ENCODE data around the gene MIOS. TPM values are rescaled to one million over a fixed set of nuclear protein-coding genes. Genes with fewer than 3 reads are reported as not detected.

The MIOS gene
- total and polyA plus RNA-seq, 4 donors, result 7.4 to 35.6 (median 12.2) TPM

- no peaks in the 10 kb centered on the region for H3K27me3 ChIP-seq (ENCODE audit: control insufficient read depth in 4 of 4, insufficient read depth in 4 of 4, low read length in 3 of 4)
- H3K4me1 ChIP-seq (ENCODE audit: control insufficient read depth in 4 of 4, insufficient read depth in 4 of 4, low read length in 3 of 4), result no peaks in the 10 kb centered on the region
- 95% methylated on average over 1 of the region's 1 CpG for WGBS
- H3K27ac ChIP-seq (ENCODE audit: low read depth in 1 of 2, low read length in 2 of 2), result no peak overlapping the region
- no peak overlapping the region for H3K9ac ChIP-seq (ENCODE audit: low read depth in 1 of 2, low read length in 2 of 2)
- H3K9me3 ChIP-seq (ENCODE audit: control insufficient read depth in 4 of 4, low read length in 3 of 4), result no peaks in the 10 kb centered on the region
- TF ChIP-seq, protein P1, sequence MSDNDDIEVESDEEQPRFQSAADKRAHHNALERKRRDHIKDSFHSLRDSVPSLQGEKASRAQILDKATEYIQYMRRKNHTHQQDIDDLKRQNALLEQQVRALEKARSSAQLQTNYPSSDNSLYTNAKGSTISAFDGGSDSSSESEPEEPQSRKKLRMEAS (IDR thresholded peaks at IDR 0.05), result no peak
- no peak for TF ChIP-seq TAF1 (conservative IDR thresholded peaks at IDR 0.05)
- no peak for TF ChIP-seq RXRA (IDR thresholded peaks at IDR 0.05)
- TF ChIP-seq GABPA (IDR thresholded peaks at IDR 0.05 in 1 of 2, conservative IDR thresholded peaks at IDR 0.05 in 1 of 2), result no peak
- TF ChIP-seq JUND (IDR thresholded peaks at IDR 0.05), result no peak
- TF ChIP-seq REST (IDR thresholded peaks at IDR 0.05), result no peak
- no peak for TF ChIP-seq SP1 (IDR thresholded peaks at IDR 0.05)
- TF ChIP-seq, protein P2, sequence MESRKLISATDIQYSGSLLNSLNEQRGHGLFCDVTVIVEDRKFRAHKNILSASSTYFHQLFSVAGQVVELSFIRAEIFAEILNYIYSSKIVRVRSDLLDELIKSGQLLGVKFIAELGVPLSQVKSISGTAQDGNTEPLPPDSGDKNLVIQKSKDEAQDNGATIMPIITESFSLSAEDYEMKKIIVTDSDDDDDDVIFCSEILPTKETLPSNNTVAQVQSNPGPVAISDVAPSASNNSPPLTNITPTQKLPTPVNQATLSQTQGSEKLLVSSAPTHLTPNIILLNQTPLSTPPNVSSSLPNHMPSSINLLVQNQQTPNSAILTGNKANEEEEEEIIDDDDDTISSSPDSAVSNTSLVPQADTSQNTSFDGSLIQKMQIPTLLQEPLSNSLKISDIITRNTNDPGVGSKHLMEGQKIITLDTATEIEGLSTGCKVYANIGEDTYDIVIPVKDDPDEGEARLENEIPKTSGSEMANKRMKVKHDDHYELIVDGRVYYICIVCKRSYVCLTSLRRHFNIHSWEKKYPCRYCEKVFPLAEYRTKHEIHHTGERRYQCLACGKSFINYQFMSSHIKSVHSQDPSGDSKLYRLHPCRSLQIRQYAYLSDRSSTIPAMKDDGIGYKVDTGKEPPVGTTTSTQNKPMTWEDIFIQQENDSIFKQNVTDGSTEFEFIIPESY (IDR thresholded peaks at IDR 0.05), result no peak
- TF ChIP-seq RAD21 (IDR thresholded peaks at IDR 0.05), result no peak
- TF ChIP-seq, protein P3, sequence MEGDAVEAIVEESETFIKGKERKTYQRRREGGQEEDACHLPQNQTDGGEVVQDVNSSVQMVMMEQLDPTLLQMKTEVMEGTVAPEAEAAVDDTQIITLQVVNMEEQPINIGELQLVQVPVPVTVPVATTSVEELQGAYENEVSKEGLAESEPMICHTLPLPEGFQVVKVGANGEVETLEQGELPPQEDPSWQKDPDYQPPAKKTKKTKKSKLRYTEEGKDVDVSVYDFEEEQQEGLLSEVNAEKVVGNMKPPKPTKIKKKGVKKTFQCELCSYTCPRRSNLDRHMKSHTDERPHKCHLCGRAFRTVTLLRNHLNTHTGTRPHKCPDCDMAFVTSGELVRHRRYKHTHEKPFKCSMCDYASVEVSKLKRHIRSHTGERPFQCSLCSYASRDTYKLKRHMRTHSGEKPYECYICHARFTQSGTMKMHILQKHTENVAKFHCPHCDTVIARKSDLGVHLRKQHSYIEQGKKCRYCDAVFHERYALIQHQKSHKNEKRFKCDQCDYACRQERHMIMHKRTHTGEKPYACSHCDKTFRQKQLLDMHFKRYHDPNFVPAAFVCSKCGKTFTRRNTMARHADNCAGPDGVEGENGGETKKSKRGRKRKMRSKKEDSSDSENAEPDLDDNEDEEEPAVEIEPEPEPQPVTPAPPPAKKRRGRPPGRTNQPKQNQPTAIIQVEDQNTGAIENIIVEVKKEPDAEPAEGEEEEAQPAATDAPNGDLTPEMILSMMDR (IDR thresholded peaks at IDR 0.05; ENCODE audit: low read depth, low read length, missing input control), result no peak
- TF ChIP-seq HNF4G (IDR thresholded peaks at IDR 0.05), result no peak
- no peak for TF ChIP-seq FOXA1 (IDR thresholded peaks at IDR 0.05)
- TF ChIP-seq FOXA2 (IDR thresholded peaks at IDR 0.05), result no peak
- TF ChIP-seq YY1 (IDR thresholded peaks at IDR 0.05), result no peak
- DNase-seq (ENCODE audit: low spot score), result no peak
- peaks cover 0 to 3% (median 0%) of the 10 kb centered on the region in 4 donors for H3K36me3 ChIP-seq (ENCODE audit: control insufficient read depth in 4 of 4, insufficient read depth in 3 of 4, low read depth in 1 of 4, low read length in 3 of 4)
- H3K4me3 ChIP-seq (ENCODE audit: low read depth in 1 of 3, low read length in 3 of 3), result no peak overlapping the region
These were observed 18.0 kb downstream of the MIOS start for GRCh38 chr7:7584653-7585052.

- DNase-seq (ENCODE audit: low spot score), result no peak
- no peaks in the 10 kb centered on the region for H3K9me3 ChIP-seq (ENCODE audit: control insufficient read depth in 4 of 4, low read length in 3 of 4)
- WGBS, result 93% methylated on average over 5 of the region's 5 CpGs
- peaks cover 0 to 3% (median 0%) of the 10 kb centered on the region in 4 donors for H3K36me3 ChIP-seq (ENCODE audit: control insufficient read depth in 4 of 4, insufficient read depth in 3 of 4, low read depth in 1 of 4, low read length in 3 of 4)
- H3K27ac ChIP-seq (ENCODE audit: low read depth in 1 of 2, low read length in 2 of 2), result no peak overlapping the region
- no peak overlapping the region for H3K9ac ChIP-seq (ENCODE audit: low read depth in 1 of 2, low read length in 2 of 2)
- no peaks in the 10 kb centered on the region for H3K27me3 ChIP-seq (ENCODE audit: control insufficient read depth in 4 of 4, insufficient read depth in 4 of 4, low read length in 3 of 4)
- H3K4me1 ChIP-seq (ENCODE audit: control insufficient read depth in 4 of 4, insufficient read depth in 4 of 4, low read length in 3 of 4), result no peaks in the 10 kb centered on the region
- no peak overlapping the region for H3K4me3 ChIP-seq (ENCODE audit: low read depth in 1 of 3, low read length in 3 of 3)
- TF ChIP-seq RAD21 (IDR thresholded peaks at IDR 0.05), result no peak
- TF ChIP-seq, protein P1 (IDR thresholded peaks at IDR 0.05), result no peak
- no peak for TF ChIP-seq FOXA2 (IDR thresholded peaks at IDR 0.05)
- no peak for TF ChIP-seq FOXA1 (IDR thresholded peaks at IDR 0.05)
- no peak for TF ChIP-seq ATF3 (IDR thresholded peaks at IDR 0.05)
- TF ChIP-seq TAF1 (conservative IDR thresholded peaks at IDR 0.05), result no peak
- no peak for TF ChIP-seq HNF4A (conservative IDR thresholded peaks at IDR 0.05)
- no peak for TF ChIP-seq REST (IDR thresholded peaks at IDR 0.05)
- TF ChIP-seq SP1 (IDR thresholded peaks at IDR 0.05), result no peak
- TF ChIP-seq, protein P2 (IDR thresholded peaks at IDR 0.05), result no peak
- no peak for TF ChIP-seq JUND (IDR thresholded peaks at IDR 0.05)
These were observed 18.7 kb downstream of the MIOS start for GRCh38 chr7:7585241-7585928.
